GM12875 (cell line): ENCODE measurements around the gene DALRD3.

ENCODE experiments used
- H3K4me3 ChIP-seq: one replicate; pipeline ENCODE4 v1.5.1; 2011; ENCODE audit warnings: low read depth, low read length, control low read depth
- CTCF ChIP-seq: IDR thresholded peaks from 2 replicates; pipeline ENCODE4 v1.5.1; 2011; ENCODE audit warnings: low read depth, mild to moderate bottlenecking, control low read depth, inconsistent platforms, low read length, moderate library complexity, borderline replicate concordance; ENCODE audit not compliant: insufficient read depth

The DALRD3 gene

GRCh38 chr3:48984663-48985062 is 33.7 kb downstream of the DALRD3 start:
- no peak for TF ChIP-seq CTCF

GRCh38 chr3:48983096-48983495 is 35.3 kb downstream of the DALRD3 start:
- H3K4me3 ChIP-seq: no peak overlapping the region
- TF ChIP-seq CTCF: no peak

More at GRCh38 chr3:48984663-48985062, 33.7 kb downstream of the DALRD3 start:
- no peak overlapping the region for H3K4me3 ChIP-seq

GRCh38 chr3:48982686-48983085 is 35.7 kb downstream of the DALRD3 start:
- no peak overlapping the region for H3K4me3 ChIP-seq
- no peak for TF ChIP-seq CTCF

GRCh38 chr3:48982016-48982415 is 36.4 kb downstream of the DALRD3 start:
- H3K4me3 ChIP-seq: no peak overlapping the region
- TF ChIP-seq CTCF: no peak

GRCh38 chr3:48980295-48980694 is 38.1 kb downstream of the DALRD3 start:
- TF ChIP-seq CTCF: no peak
- no peak overlapping the region for H3K4me3 ChIP-seq

- no peak for TF ChIP-seq CTCF
- no peak overlapping the region for H3K4me3 ChIP-seq
Observed at GRCh38 chr3:48979451-48979850, 38.9 kb downstream of the DALRD3 start.

GRCh38 chr3:48974076-48974864 is 44.1 kb downstream of the DALRD3 start:
- no peak overlapping the region for H3K4me3 ChIP-seq
- no peak for TF ChIP-seq CTCF
